GM19328 (cell line): ENCODE measurements around the gene TCIRG1.

Source experiments
- ATAC-seq: cut with Tn5 transposase; IDR thresholded peaks from one replicate; pipeline ENCODE4 v1.9.1; 2021; ENCODE audit warnings: mild to moderate bottlenecking, moderate library complexity; ENCODE audit not compliant: unreplicated experiment

The TCIRG1 gene

DNA sequence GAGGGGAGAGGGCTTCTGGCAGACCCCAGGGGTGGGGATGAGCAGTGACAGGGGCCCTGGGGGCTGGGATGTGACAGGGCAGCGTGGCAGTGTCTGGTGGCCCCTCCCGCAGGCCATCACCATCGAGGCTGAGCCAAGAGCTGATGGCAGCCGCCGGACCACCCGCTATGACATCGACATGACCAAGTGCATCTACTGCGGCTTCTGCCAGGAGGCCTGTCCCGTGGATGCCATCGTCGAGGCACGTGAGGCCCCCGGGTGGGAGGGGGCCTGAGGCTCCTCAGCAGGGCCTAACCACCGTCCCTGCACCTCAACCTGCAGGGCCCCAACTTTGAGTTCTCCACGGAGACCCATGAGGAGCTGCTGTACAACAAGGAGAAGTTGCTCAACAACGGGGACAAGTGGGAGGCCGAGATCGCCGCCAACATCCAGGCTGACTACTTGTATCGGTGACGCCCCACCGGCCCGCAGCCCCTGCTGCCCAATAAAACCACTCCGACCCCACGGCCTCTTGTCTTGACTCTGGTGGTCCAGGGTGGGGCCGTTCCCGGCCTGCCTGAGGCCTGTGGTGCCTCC is 2.6 kb upstream of the TCIRG1 start:
- no peak for ATAC-seq

DNA sequence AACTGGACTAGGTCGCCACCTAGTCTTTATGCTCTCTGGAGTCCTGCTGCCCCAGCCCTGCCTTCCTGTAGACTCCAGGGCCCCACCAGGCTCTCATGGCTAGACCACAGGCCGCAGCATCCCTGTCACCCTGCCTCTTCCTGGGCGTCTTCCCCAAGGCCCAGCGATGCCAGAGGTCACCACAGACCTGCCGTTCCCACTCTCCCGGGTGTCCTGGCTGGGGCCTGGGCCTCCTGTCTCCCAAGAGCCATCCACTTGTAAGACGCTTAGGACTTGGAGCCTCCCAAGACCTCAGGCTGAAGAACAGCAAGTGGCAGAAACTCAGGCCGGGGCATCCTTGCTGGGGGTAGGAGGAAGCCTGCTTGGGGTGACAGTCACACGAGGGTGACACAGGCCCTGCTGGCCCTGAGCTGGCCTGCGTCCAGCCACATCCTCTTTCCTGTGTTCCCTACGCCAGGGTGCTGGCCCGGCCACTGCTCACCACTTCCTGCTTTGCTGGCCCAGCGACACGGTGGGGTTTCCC is 2.0 kb upstream of the TCIRG1 start:
- ATAC-seq: no peak

DNA sequence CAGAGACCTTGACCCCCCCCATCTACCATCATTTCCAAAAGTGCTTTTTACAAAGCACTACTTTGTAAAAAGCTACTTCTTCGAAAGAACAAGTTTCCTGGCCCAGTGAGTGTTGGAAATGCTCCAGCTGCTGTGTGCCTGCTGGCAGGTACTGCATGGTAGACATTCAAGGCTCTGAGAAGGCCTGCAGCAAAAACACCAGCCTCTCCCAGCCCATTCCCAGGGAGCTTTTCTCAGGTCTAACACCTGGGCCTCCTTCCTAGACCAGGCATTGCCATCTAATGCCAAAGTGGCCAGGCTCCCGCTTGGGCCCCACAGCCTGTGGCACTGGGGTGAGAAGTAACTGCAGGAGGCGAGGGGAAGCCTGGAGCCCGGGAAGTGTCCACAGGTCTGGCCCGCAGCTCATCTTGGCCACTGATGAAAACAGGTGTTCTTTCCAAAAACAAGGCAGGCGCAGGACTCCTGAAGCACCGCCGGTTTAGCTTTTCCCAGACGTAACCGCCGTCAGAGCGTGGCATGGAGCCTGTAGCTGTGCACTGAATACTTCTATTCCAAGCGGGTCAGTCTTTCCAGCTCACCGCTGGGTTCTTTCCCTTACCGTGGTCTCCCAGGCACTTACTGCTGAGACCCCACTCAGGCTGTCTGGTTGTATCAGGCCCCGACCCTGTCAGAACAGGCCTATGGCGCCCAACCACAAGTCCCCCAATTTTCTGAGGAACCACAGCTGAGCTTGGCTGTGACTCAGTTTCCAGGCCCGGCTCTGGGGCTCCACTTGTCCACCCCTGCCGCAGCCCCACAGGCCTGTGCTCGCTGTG is 1.2 kb upstream of the TCIRG1 start:
- no peak for ATAC-seq

DNA sequence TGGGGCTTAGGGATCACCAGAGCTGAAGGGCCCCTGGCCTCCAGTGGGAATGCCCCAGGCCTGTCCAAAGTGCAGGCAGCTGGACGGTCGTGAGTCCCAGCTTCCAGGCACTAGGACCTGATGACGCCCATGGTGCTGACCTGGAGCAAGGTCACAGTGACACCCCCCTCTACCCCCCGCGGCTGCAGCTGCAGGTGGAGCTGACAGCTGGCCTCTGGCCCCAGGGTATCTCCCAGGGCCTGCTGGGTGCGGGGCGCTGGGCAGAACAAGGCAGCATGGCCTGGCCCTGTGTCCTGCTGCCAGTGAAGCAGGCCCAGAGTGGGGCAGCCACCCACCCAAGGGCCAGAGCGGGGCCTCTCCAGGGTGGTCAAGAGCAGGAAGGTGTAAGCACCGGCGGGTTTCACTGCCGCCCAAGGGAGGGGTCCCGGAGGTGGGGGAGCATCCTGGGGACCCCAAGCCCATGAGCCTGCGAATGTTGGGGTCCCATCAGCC is 553 bp upstream of the TCIRG1 start:
- ATAC-seq: no peak

DNA sequence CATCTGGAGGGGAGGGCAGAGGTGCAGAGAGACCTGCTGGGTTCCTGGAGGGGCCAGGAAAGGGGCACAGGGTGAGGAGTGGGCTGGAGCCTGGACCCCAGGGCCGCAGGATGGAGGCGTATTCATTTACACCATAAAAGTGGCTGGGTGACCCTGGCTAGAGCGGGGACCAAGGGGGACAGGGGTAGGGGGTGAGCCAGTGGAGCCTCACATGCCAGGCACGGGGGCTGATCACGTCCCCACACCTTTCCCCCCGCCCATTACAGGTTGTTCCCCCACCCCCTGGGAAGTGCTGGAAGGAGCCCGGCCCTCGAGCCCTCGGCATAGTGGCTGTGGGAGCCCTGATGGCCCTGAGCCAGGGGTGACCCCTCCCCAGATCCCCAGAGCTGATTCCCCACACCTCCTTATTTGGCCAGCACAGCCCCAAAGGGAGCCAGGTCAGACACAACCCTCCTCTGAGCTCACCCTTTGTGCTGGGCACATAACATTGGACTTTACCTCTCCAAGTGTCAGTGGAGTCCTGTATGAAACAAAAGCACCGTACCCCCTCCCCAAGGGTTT is 781 bp downstream of the TCIRG1 start:
- ATAC-seq: no peak

DNA sequence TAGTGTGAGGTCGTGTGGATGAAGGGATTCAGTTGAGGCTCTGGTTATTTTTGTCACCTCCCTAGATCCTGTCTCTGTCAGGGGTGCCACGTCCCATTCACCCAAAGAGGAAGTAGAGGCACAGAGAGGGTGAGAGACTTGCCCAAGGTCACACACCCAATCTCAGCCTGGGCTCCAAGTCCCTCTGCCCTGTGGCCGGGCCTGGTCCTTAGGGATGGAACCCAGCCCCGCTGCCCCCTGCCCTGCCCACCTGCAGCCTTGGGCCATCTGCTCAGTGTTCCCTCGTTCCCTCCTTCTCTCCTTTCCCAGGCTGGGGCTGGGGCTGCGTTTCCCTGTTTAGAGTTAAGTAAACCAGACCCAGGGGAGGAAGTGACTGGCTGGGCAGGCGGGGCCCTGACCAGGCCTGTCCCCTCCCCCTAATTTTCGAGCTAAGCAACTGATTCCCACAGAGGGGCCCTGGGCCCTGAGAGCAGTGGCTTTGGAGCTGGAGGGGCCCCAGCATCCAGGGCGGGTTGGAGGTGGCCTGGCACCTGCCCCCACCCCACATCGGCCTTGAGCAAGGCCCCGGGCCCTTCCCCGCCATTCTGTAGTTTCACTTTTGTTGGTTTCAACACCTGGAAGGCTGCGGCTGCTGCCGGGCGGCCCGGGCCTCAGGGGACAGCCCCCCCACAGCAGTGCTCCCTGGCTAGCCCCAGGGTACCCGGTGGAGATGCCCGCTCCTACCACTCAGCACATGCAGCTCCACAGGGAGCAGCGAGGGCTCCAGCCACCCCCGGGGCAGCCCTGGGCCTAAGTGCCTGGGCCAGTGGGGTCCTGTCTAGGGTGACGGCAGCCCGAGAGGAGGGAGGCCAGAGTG is 1.5 kb downstream of the TCIRG1 start:
- no peak for ATAC-seq

DNA sequence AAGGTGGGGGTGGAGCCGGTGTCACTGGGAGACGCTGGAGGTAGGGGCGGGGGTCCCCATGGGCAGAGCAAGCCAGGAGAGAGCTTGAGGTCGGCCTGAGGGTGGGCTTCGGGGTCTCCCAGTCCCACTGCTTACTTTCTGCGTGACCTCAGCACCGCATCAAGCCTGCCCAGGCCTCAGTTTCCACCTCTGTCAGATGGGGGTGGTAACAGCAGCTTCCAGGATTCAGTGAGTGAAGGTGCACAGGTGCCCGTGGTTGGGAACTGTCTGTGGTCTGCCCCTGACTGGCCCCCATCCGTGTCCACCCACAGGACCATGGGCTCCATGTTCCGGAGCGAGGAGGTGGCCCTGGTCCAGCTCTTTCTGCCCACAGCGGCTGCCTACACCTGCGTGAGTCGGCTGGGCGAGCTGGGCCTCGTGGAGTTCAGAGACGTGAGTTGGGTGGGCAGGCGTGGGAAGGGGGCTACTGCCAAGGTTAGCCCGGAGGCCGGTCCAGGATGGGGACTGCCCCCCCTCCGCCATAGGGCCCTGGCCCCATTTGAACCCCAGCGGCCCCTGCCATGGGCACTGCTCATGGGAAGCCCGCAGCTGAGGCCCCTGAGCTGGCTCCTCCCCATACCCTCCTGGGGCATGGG is 2.2 kb downstream of the TCIRG1 start:
- no peak for ATAC-seq

DNA sequence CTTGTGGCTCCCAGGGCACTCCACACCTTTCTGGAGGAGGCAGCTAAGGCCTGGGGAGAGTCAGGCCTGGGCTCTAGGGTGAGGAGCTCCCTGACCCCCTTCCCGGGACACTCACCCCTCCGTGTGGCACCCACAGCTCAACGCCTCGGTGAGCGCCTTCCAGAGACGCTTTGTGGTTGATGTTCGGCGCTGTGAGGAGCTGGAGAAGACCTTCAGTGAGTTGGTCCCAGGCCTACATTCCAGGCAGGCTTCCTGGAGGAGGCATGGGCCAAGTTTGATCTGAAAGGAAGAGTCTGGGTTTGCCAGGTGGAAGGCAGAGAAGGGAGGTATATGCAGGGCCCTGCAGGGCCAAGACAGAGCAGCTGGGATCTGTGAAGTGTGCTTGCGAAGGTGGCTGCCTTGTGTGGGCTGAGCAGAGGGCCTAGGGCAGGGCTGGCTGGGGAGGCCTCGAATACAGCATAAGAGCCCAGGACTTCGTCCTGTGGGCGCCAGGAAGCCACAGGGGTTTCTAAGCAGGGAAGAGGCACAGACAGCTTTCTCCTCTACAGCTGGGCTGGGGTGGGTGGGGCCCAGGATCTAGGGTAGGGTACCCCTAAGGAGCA is 2.9 kb downstream of the TCIRG1 start:
- no peak for ATAC-seq

DNA sequence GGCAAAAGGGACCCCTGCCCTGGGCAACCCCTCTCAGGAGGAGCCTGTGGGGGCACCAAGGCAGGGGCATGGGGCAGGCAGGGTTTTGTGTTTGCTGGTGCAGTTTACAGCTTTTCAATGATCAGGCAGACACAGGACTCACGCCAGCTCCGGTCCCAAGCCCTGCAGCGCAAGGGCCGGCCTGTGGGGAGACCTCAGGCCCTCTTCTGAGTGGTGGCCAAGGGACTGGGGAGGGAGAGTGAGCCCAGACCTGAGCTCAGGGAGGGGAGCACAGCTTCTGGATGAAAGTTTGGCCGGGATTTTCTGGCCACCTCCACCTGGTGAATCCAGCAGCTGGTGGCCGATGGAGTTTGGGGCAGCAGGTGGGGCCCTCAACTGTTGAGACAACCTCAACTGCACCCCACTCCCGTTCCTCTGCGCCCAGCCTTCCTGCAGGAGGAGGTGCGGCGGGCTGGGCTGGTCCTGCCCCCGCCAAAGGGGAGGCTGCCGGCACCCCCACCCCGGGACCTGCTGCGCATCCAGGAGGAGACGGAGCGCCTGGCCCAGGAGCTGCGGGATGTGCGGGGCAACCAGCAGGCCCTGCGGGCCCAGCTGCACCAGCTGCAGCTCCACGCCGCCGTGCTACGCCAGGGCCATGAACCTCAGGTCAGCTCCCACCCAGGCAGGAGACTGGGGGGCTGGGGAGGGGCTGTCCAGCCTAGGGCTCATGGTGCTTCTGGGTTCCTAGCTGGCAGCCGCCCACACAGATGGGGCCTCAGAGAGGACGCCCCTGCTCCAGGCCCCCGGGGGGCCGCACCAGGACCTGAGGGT is 3.6 kb downstream of the TCIRG1 start:
- no peak for ATAC-seq

DNA sequence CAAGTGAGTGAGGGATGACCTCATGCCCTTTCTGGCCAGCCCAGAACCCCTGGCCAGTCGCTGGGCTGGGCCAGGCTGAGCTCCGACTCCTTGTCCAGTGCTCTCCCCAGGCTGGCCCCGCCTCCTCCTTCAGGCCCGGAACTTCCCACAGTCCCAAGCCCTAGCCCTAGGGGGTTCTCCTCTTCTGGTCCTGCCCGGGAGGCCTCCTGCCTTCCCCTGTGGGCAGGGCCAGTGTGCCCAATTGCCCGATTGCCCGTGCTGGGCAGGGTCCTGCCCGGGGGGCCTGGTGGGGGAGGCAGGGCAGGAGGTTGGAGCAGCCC is 4.2 kb downstream of the TCIRG1 start:
- no peak for ATAC-seq

DNA sequence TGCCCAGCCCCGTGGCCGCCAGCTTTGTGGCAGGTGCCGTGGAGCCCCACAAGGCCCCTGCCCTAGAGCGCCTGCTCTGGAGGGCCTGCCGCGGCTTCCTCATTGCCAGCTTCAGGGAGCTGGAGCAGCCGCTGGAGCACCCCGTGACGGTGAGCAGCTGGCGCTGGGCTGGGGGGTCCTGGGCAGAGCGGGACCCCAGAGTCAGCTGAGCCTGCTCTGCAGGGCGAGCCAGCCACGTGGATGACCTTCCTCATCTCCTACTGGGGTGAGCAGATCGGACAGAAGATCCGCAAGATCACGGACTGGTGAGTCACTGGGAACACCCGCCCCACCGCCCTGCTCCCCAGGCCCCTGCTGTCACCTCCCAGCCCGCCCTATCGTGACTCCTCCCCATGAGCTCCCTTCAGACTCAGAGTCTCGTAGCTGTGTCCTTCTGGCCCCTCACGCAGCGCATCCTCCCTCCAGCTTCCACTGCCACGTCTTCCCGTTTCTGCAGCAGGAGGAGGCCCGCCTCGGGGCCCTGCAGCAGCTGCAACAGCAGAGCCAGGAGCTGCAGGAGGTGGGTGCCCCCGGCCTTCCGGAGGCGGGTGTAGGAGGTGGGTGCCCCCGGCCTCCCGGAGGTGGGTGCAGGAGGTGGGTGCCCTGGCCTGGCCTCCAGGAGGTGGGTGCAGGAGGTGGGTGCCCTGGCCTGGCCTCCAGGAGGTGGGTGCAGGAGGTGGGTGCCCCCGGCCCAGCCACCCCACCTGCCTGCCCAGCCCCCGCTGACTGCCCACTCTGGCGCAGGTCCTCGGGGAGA is 4.7 kb downstream of the TCIRG1 start:
- ATAC-seq: no peak

DNA sequence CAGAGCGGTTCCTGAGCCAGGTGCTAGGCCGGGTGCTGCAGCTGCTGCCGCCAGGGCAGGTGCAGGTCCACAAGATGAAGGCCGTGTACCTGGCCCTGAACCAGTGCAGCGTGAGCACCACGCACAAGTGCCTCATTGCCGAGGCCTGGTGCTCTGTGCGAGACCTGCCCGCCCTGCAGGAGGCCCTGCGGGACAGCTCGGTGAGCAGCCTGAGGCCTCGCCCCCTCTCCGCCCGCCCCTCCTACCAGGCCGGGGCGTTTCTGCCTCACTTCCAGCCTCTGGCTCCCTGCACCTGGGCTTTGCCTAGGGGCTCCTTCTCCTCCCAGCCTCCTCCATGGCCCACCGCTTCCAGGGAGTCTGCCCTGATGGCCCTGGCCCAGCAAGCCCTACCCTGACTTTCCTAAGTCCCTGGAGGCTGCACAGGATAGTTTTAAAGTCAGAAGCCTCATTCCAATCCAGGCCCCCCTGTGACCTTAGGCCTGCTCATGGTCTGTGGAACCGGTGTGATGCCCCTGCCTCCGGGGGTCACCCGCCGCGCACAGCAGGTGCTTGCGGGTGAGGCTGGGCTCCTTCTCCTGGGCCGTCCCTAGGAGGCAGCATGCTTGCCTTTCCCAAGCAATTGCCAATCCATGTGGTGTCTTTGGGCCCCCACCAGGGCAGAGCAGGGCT is 5.5 kb downstream of the TCIRG1 start:
- ATAC-seq: no peak

DNA sequence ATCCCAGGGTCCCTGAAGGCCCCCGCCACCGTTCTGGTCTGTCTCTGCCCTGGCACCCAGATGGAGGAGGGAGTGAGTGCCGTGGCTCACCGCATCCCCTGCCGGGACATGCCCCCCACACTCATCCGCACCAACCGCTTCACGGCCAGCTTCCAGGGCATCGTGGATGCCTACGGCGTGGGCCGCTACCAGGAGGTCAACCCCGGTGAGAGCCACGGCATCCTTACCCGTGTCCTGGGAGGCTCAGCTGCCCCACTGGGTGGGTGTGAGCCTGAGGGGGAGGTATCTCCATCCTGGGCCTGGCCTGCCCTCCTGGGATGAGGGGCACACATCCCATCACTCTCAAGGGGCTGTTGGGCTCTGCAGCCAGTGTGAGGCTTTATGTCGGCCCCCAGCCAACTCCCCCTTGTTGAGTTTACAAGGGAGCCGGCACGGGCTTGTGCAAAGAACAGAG is 6.1 kb downstream of the TCIRG1 start:
- ATAC-seq: no peak

DNA sequence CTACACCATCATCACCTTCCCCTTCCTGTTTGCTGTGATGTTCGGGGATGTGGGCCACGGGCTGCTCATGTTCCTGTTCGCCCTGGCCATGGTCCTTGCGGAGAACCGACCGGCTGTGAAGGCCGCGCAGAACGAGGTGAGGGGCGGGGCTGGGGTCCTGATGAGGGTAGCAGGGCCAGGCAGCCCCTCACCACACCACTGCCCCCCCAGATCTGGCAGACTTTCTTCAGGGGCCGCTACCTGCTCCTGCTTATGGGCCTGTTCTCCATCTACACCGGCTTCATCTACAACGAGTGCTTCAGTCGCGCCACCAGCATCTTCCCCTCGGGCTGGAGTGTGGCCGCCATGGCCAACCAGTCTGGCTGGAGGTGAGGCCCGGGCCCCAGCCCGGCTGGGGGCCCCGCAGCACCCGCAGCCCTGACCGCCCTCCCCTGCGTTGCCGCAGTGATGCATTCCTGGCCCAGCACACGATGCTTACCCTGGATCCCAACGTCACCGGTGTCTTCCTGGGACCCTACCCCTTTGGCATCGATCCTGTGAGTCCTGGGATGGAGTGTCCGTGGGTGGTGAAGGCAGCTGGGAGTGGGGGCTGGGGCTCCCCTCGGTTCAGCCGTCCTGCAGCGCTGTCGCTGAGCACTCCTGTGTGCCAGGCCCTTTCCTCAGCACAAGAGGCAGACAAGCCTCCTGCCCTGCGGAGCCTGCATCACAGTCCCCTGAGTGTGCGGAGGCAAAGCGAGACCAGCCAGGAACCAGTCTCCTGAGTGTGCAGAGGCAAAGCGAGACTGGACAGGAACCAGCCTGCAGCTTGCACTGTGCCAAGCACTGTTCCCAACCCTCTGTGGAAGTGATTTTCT is 8.8 kb downstream of the TCIRG1 start:
- no peak for ATAC-seq

DNA sequence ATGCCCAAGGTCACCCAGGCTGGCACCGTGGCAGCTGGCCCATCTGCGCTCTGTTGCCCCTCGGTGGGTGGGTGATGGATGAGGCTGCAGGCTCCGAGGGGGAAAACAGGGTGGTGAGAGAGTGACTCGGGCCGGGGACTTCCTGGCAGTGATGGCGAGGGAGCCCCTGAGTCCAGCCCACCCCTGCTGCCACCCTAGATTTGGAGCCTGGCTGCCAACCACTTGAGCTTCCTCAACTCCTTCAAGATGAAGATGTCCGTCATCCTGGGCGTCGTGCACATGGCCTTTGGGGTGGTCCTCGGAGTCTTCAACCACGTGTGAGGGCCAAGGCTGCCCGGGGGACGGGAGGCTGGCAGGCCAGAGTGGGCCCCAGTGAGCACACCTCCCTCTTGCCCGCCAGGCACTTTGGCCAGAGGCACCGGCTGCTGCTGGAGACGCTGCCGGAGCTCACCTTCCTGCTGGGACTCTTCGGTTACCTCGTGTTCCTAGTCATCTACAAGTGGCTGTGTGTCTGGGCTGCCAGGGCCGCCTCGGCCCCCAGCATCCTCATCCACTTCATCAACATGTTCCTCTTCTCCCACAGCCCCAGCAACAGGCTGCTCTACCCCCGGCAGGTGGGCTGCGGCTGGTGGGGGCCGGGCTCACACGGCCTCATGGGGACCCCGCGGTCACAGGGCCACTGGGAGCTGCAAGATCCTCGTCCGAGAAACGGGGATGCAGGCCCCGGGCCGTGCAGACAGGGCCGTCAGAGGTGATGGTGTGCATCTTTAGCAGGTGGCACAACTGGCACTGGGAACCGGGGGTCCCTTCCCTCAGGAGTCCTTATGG is 10.1 kb downstream of the TCIRG1 start:
- no peak for ATAC-seq
